Measurements from ENCODE around the gene BICDL1.

DNA sequence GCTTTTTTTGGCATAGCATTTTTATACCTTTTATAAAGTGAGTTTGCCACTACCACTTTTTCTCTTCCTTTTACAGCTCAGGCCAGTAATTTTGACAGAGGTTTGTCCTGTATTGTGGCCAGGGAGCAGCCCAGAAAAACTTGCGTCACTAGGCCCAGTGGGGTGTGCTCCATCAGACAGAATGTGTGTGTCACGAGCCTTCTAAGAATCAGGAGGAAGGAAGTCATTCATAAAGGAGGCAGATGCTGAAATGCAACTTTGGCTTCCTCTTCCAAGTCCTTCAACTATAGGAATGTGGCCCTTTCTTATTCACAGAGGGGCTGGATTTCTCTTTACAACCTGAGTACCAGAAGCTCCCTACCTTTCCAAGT, 137.6 kb downstream of the BICDL1 start:
- TF ChIP-seq CTCF (IDR thresholded peaks at IDR 0.05) (no peak), SIN3A (IDR thresholded peaks at IDR 0.05; ENCODE audit: borderline replicate concordance, insufficient read depth, low read depth, low read length) (no peak), REST (IDR thresholded peaks at IDR 0.05; ENCODE audit: insufficient read depth in 1 of 2, low read depth in 2 of 2, low read length in 1 of 2) (no peak), TCF7L2 (IDR thresholded peaks at IDR 0.05; ENCODE audit: low read depth, low read length) (no peak), POLR2AphosphoS5 (IDR thresholded peaks at IDR 0.05; ENCODE audit: low read depth, low read length) (no peak)

Measured in Panc1 (cell line).